ENCODE measurements around the gene PSPC1.
A peak's percentile ranks its signal among the peaks of the same experiment; 100 is the strongest.
"Not testable (repeated sequence)": the region's sequence is repeated elsewhere in the genome, so short reads cannot be mapped to it uniquely, and the experiment has no call there.

Gene PSPC1, protein sequence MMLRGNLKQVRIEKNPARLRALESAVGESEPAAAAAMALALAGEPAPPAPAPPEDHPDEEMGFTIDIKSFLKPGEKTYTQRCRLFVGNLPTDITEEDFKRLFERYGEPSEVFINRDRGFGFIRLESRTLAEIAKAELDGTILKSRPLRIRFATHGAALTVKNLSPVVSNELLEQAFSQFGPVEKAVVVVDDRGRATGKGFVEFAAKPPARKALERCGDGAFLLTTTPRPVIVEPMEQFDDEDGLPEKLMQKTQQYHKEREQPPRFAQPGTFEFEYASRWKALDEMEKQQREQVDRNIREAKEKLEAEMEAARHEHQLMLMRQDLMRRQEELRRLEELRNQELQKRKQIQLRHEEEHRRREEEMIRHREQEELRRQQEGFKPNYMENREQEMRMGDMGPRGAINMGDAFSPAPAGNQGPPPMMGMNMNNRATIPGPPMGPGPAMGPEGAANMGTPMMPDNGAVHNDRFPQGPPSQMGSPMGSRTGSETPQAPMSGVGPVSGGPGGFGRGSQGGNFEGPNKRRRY

DNA sequence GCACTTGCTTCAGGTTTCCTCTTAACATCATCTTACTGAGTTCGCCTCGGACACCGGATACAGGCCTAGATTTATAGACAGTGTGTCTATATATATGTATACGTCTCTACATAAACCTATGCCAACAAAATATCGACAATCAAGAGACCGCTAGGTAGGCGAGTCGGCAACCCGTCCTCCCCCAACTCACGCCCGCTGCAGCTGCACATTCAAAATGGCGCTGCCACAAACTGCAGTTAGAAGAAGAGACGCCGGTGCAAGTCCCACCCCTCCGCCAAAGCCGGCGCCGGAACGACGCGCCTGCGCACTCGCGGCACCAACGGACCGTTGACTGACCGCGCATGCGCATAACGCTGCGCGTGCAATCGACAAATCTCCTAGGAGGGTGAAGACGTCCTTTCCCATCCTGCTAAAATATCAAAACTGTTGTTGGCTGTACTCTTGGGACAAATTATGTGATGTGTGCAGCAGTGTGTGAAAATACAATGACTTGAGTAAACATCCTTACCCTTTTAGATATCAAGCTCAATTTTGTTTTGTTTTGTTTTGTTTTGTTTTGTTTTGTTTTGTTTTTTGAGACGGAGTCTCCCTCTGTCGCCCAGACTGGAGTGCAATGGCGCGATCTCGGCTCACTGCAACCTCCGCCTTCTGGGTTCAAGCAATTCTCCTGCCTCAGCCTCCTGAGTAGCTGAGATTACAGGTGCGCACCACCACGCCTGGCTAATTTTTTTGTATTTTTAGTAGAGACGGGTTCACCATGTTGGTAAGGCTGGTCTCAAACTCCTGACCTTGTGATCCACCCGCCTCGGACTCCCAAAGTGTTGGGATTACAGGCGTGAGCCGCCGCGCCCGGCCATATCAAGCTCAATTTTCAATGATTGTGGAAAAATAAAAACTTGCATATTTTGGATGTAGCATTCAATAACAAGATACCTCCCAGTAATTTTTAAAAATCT, at the start of gene PSPC1:
Gene PSPC1 (minus strand): TSS at position 219 of the 956 bp plus-strand sequence. CDS start 188 bp downstream, at position 31.
- peak; percentile 91 for DNase-seq

DNA sequence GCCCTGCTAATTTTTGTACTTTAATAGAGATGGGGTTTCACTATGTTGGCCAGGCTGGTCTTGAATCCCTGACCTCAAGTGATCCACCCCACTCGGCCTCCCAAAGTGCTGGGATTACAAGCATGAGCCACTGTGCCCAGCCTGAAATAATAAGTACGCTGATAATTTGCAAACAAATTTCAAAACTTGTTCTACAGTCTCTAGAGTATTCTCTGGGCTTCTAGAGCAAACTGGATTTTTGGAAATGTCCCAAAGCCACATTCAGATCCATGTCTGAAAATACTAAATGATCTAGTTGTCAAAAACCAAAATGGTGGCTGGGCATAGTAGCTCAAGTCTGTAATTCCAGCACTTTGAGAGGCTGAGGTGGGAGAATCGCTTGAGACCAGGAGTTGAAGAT, 39.9 kb upstream of the PSPC1 start:
- DNase-seq = no peak

DNA sequence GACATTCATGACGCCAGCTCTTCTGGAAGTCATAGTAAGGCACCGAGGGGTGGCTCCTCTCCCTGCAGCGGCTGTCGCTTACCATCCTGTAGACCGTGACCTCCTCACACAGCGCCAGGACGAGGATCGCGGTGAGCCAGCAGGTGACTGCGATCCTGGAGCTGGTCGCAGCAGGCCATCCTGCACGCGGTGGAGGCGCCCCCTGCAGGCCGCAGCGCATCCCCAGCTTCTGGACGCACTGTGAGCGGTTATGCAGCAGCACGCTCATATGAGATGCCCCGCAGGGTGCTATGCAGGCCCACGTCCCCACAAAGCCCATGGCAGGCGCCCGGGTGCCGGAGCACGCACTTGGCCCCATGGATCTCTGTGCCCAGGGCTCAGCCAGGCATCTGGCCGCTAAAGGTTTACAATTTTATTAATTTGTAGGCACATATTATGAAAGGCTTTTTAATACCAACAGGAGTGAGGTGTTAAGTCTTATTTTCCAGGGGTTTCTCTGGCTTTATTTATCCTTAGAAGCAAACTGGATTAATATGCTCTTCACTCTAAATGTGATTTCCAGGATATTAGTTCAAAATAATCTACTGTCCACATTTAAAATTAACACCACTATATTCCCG, 35.6 kb upstream of the PSPC1 start:
- peak; percentile 9 for DNase-seq

DNA sequence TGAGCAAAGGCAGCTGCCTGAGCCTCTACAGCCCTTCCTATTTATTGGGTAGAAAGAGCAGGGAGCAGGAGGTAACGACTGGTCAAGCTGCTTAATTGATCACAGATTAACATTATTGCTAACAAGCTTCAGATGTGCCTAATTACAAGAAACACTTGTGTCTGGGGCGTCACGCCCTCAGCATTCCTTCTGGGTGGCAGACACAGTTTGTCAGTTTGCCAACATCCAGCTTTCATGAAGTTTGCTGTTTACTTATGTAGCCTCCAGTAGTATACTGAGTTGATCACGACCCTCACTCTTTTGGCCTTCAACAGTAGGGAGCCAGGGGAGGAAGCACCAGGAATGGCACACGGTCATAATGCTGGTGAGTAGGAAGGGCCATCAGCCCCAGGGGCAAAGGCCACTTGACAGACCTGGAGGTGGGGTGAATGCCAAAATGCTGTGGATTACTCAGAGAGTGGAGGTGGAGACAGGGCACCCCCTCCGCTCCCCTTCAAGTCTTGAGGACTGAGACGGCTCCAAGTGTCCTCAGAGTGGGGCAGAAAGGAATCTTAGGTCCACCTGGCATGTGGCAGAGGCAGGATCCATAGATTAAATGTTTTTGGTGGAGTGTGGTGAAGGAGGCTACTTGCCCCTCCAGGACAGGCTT, 34.9 kb upstream of the PSPC1 start:
- no peak for DNase-seq

DNA sequence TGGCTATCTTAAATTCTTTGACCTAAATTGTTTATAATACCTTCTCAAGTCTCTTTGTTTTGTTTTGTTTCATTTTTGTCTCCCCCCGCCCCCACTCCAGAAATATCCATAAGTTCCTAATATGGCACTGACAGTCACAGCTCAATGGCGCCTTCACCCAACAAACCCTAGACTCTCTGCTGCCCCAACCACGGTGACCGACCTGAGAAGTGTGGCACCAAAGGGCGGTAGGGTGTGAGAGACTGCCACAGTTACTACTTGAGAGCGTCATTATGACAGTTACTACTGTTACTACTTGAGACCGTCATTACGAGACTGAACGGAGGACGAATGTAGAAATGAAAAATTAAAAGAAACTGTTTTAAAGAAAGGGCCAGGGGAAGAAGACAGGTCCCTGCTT, 34.4 kb upstream of the PSPC1 start:
- no peak for DNase-seq

DNA sequence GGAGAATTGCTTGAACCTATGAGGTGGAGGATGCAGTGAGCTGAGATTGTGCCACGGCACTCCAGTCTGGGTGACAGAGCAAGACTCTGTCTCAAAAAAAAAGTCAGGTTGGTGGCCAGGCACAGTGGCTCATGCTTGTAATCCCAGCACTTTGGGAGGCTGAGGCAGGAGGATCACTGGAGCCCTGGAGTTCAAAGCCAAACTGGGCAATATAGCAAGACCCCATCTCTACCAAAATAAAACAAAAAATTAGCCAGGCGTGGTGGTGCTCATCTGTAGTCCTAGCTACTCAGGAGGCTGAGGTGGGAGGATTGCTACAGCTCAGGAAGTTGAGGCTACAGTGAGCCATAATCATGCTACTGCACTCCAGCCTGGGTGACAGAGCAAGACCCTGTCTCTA, 33.1 kb upstream of the PSPC1 start:
- DNase-seq = not testable (repeated sequence)

DNA sequence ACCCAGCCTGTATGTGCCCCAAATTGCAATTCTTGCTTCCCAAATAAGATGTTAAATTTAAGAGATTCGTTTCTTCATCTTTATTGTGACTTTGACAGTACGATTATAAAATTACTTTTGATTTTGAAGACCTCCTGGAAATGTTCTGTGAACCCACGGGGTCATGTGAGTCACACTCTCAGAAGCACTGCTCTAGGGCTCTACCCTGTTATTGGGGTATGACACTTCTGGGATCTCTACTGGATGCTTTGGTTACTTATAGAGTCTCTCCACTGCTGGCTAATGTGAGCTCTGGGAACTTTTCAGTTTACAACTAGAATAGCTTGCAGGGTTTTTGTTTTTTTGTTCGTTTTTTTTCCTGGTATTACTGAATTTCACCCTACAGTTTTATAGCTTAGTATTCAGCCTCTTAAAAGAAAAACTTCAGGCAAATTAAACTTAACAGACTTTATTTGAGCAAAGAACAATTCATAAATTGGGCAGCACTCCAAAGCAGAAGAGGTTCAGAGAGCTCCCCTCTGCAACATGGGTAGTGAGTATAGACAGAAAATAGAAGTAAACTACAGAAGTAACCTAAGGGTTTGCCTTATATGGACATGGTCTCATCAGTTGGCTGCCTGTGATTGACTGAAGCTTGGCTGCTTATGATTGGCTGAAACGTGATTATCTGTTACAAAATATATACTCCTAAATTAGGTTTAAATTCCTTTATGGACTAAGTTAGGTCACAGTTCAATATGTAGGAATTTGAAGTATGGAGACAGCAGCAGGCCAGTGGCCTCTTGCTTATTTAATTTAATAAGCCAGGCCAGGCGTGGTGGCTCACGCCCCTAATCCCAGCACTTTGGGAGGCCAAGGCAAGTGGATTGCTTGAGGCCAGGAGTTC, 28.5 kb upstream of the PSPC1 start:
- DNase-seq = no peak

DNA sequence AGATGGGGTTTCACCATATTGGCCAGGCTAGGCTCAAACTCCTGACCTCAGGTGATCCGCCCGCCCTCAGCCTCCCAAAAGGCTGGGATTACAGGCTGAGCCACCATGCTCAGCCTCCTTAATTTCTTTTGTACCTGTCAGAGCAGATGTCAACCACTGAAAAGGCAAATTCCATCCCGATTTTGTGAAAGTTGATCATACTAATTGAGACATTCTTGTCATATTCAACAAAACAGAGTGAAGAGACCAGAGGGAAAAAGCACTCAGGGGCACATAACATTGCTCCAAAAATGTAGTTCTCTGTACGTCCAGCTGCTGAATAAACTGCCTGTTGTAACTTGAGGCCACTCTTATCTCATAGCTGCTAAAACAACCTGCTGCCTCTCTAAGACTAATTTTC, 27.4 kb upstream of the PSPC1 start:
- no peak for DNase-seq

DNA sequence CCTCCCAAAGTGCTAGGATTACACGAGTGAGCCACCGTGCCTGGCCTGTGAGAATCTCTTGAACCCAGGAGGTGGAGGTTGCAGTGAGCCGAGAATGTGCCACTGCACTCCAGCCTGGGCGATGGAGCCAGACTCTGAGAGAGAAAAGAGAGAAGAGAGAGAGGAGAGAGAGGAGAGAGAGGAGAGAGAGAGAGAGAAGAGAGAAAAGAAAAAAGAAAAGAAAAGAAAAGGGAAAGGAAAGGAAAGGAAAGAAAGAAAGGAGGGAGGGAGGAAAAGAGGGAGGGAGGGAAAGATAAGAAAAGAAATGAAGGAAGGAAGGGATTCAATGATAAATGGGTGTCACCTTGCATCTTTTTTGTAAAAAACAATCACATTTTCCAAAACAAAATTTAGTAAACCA, 23.0 kb upstream of the PSPC1 start:
- DNase-seq = no peak

DNA sequence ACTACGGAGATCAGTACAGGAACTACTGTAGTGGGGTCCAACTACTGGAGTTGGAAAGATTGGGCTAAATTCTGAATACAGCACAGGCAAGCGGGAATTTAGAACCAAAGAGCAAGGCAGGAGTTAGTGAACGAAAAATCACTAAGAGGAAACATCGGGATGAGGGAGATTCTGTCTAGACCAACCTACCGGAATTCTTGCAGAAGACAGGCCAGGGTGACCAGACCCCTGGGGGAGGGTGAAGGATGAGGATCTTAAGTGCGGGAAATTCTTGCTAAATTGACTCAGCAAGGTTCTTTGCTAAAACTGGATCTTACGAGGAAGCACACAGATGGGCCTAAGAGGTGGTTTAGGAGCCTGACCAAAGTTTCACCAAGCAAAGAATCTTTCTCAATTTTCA, 13.2 kb upstream of the PSPC1 start:
- no peak for DNase-seq

DNA sequence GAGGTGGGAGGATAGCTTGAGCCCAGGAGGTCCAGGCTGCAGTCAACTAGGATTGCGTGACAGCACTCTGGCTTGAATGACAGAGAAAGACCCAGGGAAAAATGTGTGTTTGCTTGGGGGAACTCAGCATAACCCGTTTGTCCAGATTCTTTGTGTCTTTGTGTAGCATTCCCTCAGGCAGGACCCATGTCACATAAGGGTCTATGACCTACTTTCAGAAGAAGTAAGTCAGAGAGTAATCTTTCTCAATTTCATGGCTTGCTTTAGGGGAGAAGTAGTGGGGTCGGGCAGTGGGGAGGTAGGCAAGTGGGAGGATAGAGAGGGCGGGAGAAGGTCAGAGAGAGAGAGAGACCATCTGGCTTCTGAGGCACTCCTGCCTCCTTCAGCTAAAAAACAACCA, 11.9 kb upstream of the PSPC1 start:
- DNase-seq = no peak

DNA sequence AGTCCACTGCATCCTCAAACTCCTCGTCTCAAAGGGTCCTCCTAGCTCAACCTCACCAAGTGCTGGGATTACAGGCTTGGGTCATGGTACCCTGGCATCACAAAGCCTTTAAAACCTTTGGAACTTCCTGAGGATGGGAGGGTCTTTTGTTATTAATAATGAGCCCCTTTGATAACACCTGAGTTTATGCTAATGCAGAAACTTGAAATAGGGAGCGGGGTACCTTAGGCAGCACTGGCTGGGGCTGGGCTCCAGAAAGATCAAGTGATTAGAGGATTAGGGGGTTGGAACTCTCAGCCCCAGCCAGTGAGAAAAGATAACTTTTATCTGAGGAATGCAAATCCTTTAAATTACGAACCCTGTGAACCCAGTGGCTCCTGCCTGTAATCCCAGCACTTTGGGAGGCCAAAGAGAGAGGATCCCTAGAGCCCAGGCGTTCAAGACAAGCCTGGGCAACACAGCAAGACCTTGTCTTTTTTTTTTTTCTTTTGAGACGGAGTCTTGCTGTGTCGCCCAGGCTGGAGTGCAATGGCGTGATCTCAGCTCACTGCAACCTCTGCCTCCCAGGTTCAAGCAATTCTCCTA, 9.3 kb upstream of the PSPC1 start:
- DNase-seq = no peak

DNA sequence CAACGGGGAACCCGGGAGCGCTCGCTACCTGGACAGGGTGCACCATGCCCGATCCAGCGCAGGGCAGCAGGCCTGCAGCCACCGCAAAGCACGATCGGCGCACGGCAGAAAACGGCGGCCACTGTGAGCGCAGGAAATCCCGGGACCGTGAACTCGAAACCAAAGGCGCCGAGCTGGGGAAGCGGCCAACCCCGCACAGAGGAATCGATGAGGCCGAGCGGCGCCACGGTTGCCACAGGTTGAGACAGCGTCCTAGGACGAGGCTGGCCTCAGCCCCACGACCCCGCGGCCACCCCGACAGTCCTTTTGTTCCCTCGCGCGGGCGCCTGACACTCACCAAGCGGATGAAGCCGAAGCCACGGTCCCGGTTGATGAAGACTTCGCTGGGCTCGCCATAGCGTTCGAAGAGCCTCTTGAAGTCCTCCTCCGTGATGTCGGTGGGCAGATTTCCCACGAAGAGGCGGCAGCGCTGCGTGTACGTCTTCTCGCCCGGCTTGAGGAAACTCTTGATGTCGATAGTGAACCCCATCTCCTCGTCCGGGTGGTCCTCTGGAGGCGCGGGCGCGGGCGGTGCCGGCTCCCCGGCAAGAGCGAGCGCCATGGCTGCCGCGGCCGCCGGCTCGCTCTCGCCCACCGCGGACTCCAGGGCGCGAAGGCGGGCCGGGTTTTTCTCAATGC, 557 bp downstream of the PSPC1 start:
- DNase-seq = peak; percentile 42

DNA sequence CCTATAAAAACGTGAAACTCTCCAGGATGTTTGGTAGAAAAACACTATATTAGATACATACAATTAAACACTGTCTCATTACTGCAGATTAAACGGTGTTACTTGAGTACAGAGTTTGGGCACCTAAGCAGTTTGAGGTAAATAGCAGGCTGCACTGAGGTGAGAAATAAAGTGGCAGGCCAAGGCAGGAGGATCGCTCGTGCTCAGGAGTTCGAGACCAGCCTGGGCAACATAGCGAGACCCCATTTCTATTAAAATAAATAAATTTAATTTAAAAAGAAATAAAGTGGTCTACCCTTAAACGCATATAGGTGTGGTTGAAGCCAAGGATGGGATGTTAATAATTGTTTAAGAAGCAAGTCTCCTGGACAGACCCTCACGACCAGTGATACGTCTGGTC, 1.2 kb downstream of the PSPC1 start:
- DNase-seq = no peak

DNA sequence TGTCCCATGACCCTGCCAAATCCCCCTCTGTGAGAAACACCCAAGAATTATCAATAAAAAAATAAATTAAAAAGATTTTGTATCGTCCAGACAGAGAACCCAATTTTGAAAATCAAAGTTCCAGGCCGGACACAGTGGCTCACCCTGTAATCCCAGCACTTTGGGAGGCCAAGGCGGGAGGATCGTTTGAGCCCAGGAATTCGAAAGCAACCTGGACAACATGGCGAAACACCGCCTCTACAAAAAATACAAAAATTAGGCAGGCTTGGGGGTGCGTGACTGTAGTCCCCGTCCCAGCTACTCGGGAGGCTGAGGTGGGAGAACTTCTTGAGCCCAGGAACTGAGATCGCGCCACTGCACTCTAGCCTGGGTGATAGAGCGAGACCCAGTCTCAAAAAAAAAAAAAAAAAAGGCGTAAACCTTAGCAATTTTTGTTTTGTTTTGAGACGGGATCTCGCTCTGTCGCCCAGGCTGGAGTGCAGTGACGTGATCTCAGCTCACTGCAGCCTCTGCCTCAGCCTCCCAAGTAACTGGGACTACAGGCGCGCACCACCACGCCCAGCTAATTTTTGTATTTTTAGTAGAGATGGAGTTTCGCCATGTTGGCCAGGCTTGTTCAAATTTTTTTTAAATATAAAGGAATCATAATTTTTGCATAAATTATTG, 1.9 kb downstream of the PSPC1 start:
- DNase-seq = peak; percentile 0

DNA sequence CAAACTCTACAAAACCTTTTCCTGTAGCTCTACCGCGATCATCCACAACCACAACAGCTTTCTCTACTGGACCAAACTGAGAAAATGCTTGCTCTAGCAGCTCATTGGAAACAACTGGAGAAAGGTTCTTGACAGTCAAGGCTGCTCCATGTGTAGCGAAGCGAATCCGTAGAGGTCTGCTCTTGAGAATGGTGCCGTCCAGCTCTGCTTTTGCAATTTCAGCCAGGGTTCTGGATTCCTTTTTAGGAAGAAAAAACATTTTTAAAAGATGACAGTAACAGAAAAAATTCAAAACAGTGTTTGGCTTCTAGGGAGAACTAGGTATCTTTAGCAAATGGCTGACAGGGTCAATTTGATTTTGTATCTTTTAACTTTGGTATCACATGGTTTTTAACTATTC, 10.4 kb downstream of the PSPC1 start:
- DNase-seq = no peak

DNA sequence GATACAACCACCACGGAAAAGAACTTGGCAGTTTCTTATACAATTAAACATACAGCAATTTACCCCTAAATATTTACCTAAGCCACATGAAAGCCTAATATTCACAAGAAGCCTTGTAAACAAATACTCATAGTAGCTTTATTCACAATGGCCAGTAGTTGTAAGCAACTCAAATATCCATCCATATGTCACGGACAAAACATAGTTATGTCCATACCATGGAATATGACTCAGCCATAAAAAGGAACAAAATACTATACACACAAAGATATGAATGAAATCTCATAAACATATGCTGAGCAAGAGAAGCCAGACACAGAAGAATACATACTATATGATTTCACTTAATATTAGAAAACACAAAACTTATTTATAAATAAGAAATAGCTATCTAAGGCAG, 12.9 kb downstream of the PSPC1 start:
- DNase-seq = no peak

DNA sequence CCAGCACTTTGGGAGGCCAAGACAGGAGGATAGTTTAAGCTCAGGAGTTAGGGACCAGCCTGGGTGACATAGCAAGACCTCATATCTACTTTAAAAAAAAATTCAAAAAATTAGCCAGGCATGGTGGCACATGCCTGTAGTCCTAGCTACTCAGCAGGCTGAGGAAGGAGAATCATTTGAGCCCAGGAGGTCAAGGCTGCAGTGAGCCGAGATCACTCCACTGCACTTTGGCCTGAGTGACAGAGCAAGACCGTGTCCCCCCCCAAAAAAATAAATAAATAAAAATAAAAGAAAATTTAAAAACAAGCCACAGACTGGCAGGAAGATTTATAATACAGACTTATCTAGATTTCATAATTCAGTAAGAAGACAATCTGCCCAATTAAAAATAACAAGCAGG, 14.8 kb downstream of the PSPC1 start:
- no peak for DNase-seq

DNA sequence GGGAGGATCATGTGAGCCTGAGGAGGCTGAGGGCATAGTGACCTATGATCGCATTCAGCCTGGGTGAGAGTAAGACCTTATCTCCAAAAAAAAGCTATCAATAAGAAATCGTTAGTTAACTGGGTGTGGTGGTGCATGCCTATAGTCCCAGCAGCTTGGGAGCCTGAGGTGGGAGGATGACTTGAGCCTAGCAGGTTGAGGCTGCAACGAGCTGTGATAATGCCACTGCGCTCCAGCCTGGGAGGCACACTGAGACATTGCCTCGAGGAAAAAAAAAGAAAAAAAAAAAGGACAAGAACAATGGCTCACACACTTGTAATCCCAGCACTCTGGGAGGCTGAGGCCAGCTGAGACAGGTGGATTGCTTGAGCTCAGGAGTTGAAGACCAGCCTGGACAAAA, 16.2 kb downstream of the PSPC1 start:
- no peak for DNase-seq

DNA sequence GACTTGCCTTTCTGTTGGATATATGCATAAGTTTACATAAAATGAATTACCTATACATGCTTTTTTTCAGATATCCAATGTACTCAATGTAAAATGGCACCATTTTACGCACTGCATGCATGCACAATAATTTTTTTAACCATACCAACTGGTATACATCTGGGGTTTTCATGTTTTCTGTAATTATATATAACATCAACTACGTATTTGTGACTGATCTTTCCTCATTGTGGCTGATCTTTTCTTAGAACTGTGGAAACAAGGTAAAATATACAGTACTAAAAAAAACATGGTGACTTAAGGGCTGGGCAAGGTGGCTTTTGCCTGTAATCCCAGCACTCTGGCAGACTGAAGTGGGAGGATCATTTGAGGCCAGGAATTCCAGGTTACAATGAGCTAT, 18.5 kb downstream of the PSPC1 start:
- DNase-seq = no peak

Data from stimulated activated naive CD4-positive, alpha-beta T cell treated with Interleukin-2 at 50 U/mL for 16 hours (primary cell).